ENCODE results near the gene FBXO31.

The FBXO31 gene

DNA sequence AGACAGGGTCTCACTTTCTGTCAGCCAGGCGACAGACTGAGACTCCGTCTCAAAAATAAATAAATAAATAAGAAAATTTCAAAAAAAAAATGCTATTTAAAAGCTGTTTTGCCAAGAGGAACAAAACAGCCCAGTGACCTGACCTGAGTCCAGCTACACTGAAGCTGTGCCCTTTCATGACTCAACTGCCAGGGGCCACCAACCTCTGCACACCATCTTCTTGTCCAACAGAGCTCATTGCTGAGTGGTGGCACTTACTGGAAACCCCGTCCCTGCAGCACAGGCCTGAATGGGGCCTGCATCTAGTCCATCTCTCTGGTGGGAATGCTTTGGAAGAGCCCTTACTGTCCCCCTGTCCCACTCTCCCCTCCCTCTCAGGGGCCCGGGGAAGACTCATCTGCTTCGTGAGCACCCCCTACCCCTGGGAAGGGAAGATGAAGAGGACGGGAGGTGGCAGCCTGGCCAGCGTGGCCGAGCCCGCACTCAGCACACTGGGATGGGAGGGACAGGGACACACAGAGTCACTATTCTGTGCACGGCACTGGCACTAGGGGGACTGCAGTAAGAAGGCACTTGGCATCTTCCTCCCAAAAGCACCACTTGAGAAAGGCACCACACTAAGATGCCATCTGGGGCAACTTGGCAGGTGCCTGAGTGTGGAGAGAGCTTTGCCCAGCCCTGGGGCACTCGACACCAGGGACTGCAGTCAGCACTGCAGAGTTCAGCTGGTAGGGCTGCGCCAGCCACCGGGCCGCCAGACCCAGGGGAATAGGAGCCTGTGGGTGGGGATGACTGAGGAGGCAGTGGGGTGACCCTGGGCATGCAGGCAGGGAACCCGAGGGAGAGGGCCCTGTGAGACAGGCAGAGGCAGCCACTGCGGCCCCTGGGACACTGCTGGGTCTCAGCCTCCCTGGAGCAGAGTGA lies 13.5 kb downstream of the FBXO31 start:
- Histone ChIP-seq H3K4me3 (ENCODE audit: low read depth, low read length, poor library complexity, severe bottlenecking) (no peak overlapping the region), H3F3A (ENCODE audit: insufficient read depth, low read length) (no peaks in the 10 kb centered on the region), H3K4me1 (ENCODE audit: insufficient read depth, low read length, severe bottlenecking) (peaks cover 10% of the 10 kb centered on the region), H3K9me2 (ENCODE audit: low read depth, low read length) (no peaks in the 10 kb centered on the region), H3K36me3 (ENCODE audit: insufficient read depth, low read length) (peaks cover 4% of the 10 kb centered on the region; the same call in 1 of the 2 replicates), H3K27ac (ENCODE audit: low read depth, low read length, poor library complexity, severe bottlenecking) (no peak overlapping the region), H3K79me2 (ENCODE audit: insufficient read depth, low read length) (peaks cover 35% of the 10 kb centered on the region), H3K9me3 (ENCODE audit: low read length) (no peaks in the 10 kb centered on the region), H2AFZ (ENCODE audit: low read length) (no peak overlapping the region), H3K4me2 (ENCODE audit: low read length) (no peak overlapping the region), H3K27me3 (ENCODE audit: insufficient read depth, low read length) (no peaks in the 10 kb centered on the region), H3K9ac (ENCODE audit: low read length) (no peak overlapping the region), H4K20me1 (ENCODE audit: insufficient read depth, low read length) (no peaks in the 10 kb centered on the region)
- TF ChIP-seq EZH2 (IDR thresholded peaks at IDR 0.05; ENCODE audit: borderline replicate concordance, low read length), result no peak
- TF ChIP-seq, protein P1, sequence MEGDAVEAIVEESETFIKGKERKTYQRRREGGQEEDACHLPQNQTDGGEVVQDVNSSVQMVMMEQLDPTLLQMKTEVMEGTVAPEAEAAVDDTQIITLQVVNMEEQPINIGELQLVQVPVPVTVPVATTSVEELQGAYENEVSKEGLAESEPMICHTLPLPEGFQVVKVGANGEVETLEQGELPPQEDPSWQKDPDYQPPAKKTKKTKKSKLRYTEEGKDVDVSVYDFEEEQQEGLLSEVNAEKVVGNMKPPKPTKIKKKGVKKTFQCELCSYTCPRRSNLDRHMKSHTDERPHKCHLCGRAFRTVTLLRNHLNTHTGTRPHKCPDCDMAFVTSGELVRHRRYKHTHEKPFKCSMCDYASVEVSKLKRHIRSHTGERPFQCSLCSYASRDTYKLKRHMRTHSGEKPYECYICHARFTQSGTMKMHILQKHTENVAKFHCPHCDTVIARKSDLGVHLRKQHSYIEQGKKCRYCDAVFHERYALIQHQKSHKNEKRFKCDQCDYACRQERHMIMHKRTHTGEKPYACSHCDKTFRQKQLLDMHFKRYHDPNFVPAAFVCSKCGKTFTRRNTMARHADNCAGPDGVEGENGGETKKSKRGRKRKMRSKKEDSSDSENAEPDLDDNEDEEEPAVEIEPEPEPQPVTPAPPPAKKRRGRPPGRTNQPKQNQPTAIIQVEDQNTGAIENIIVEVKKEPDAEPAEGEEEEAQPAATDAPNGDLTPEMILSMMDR (IDR thresholded peaks at IDR 0.05; ENCODE audit: low read length), result no peak

DNA sequence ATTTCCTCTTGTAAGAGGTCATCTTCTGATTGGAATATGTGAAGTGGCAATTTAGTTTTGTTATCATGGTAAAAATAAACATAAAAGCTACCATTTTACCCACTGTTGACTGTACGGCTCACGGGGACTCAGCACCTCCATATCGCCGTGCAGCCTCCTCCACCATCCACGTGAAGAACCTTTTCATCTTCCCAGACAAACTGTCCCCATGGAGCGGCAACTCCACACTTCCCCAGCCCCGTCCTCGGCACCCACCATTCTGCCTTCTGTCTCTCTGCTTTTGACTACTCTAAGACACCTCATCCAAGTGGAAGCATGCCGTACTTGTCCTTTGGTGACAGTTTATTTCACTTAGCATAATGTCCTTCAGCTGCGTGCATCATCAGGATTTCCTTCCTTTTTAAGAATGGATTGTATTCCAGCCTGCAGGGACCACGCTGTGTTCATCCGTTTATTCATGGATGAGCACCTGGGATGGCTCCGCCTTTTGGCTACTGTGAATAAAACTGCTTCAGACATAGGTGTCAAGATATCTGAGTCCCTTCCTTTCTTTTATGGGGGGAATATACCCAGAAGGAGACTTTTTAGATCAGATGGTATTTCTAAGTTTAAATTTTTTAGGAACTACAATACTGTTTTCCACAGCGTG lies 14.3 kb downstream of the FBXO31 start:
- Histone ChIP-seq H3K9me2 (ENCODE audit: low read depth, low read length) (no peaks in the 10 kb centered on the region), H3K4me1 (ENCODE audit: insufficient read depth, low read length, severe bottlenecking) (peaks cover 10% of the 10 kb centered on the region), H2AFZ (ENCODE audit: low read length) (no peak overlapping the region), H3K4me2 (ENCODE audit: low read length) (no peak overlapping the region), H3K36me3 (ENCODE audit: insufficient read depth, low read length) (peaks cover 1% of the 10 kb centered on the region; the same call in 1 of the 2 replicates), H3K9me3 (ENCODE audit: low read length) (no peaks in the 10 kb centered on the region), H3K27ac (ENCODE audit: low read depth, low read length, poor library complexity, severe bottlenecking) (no peak overlapping the region), H3K27me3 (ENCODE audit: insufficient read depth, low read length) (no peaks in the 10 kb centered on the region), H3K79me2 (ENCODE audit: insufficient read depth, low read length) (peaks cover 29% of the 10 kb centered on the region), H3K9ac (ENCODE audit: low read length) (no peak overlapping the region), H3F3A (ENCODE audit: insufficient read depth, low read length) (no peaks in the 10 kb centered on the region), H3K4me3 (ENCODE audit: low read depth, low read length, poor library complexity, severe bottlenecking) (no peak overlapping the region), H4K20me1 (ENCODE audit: insufficient read depth, low read length) (no peaks in the 10 kb centered on the region)
- TF ChIP-seq, protein P1 (IDR thresholded peaks at IDR 0.05; ENCODE audit: low read length), result no peak
- TF ChIP-seq EZH2 (IDR thresholded peaks at IDR 0.05; ENCODE audit: borderline replicate concordance, low read length), result no peak

DNA sequence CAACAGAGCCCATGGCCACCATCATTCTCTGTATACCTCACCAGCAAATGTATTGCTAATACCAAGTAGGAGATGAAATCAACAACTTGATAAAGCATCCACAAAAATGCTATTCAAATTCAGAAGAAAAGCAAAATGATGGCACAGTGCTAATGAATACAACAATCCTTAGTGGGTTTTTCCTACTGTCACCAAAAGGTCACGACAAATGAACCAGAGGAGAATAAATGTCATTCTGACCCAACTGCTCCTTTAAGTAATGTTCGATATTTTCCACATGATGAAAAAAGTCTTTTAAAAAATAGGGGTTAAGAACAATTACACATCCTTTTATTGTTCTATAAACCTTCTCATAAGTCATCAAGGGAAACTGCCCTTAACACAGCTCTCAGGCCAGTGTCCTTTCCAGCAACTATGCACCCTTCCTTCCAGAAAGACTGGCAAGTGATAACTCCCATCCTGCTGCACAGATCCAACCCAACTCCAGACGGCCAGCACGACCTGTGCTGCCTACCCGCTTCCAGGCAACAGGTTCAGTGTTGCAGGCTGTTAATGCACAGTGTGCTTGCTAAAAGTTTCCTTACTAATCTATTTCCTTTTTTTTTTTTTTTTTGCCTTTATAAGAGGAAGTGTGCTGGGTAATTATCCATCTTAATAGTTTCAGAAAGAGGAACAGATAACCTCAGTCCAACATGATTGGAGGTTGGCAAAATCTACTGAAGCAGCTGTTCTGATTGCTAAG lies 15.4 kb downstream of the FBXO31 start:
- H3K36me3 ChIP-seq (ENCODE audit: insufficient read depth, low read length), result no peaks in the 10 kb centered on the region; the same call in 1 of the 2 replicates
- no peaks in the 10 kb centered on the region for H4K20me1 ChIP-seq (ENCODE audit: insufficient read depth, low read length)
- H3K9ac ChIP-seq (ENCODE audit: low read length), result no peak overlapping the region
- H3K9me2 ChIP-seq (ENCODE audit: low read depth, low read length), result no peaks in the 10 kb centered on the region
- TF ChIP-seq EZH2 (IDR thresholded peaks at IDR 0.05; ENCODE audit: borderline replicate concordance, low read length), result no peak
- TF ChIP-seq, protein P1 (IDR thresholded peaks at IDR 0.05; ENCODE audit: low read length), result no peak
- H2AFZ ChIP-seq (ENCODE audit: low read length), result no peak overlapping the region
- no peak overlapping the region for H3K4me3 ChIP-seq (ENCODE audit: low read depth, low read length, poor library complexity, severe bottlenecking)
- no peaks in the 10 kb centered on the region for H3K9me3 ChIP-seq (ENCODE audit: low read length)
- no peak overlapping the region for H3K27ac ChIP-seq (ENCODE audit: low read depth, low read length, poor library complexity, severe bottlenecking)
- no peak overlapping the region for H3K4me2 ChIP-seq (ENCODE audit: low read length)
- H3K79me2 ChIP-seq (ENCODE audit: insufficient read depth, low read length), result peaks cover 20% of the 10 kb centered on the region; the same call in 1 of the 2 replicates
- peaks cover 10% of the 10 kb centered on the region for H3K4me1 ChIP-seq (ENCODE audit: insufficient read depth, low read length, severe bottlenecking)
- no peaks in the 10 kb centered on the region for H3K27me3 ChIP-seq (ENCODE audit: insufficient read depth, low read length)
- H3F3A ChIP-seq (ENCODE audit: insufficient read depth, low read length), result no peaks in the 10 kb centered on the region
